Keratinocyte (primary cell): ENCODE measurements around the gene RHOB. TPM values are rescaled to one million over a fixed set of nuclear protein-coding genes. Genes with fewer than 3 reads are reported as not detected.

Experiments used
- DNase-seq: peaks from one replicate; pipeline ENCODE4 v3.0.0-alpha.2; 2011; ENCODE audit warnings: low read depth, missing footprints, low spot score
- FAIRE-seq: peaks from 2 replicates; lab custom pipeline; 2011; peaks lifted over from hg19 to GRCh38; lab: Jason Lieb, UNC
- H2AFZ ChIP-seq: 2 replicates; pipeline ENCODE4 v1.6.0; 2012; ENCODE audit warnings: low read length, control low read depth, inconsistent platforms; ENCODE audit not compliant: control insufficient read depth
- H3K27ac ChIP-seq: 2 replicates; pipeline ENCODE4 v1.5.1; 2011; ENCODE audit warnings: low read length; ENCODE audit not compliant: control insufficient read depth, insufficient read depth
- H3K27me3 ChIP-seq: 3 replicates; pipeline ENCODE4 v1.6.0; 2011; ENCODE audit warnings: low read length; ENCODE audit not compliant: control insufficient read depth, insufficient read depth; ENCODE audit errors: extremely low read depth
- H3K36me3 ChIP-seq, 2 experiments: 2 replicates in 1 of 2; 3 replicates in 1 of 2; pipeline ENCODE4 v1.5.1; 2011; ENCODE audit warnings: low read length in 2 of 2, mild to moderate bottlenecking in 1 of 2; ENCODE audit not compliant: control insufficient read depth in 2 of 2, insufficient read depth in 2 of 2; ENCODE audit errors: extremely low read depth in 1 of 2
- H3K4me1 ChIP-seq: 3 replicates; pipeline ENCODE4 v1.5.1; 2011; ENCODE audit warnings: low read length; ENCODE audit not compliant: control insufficient read depth, insufficient read depth; ENCODE audit errors: extremely low read depth
- H3K4me2 ChIP-seq: 3 replicates; pipeline ENCODE4 v1.6.0; 2011; ENCODE audit warnings: low read depth, low read length; ENCODE audit not compliant: control insufficient read depth, insufficient read depth; ENCODE audit errors: extremely low read depth
- H3K4me3 ChIP-seq, 3 experiments: fragments of 200-600 bp in 1 of 3; sonication (generic) in 1 of 3; 2 replicates in 2 of 3; 3 replicates in 1 of 3; pipeline ENCODE4 v1.5.1; 2011 to 2016; ENCODE audit warnings: low read length in 3 of 3, mild to moderate bottlenecking in 3 of 3, control low read depth in 2 of 3, inconsistent platforms in 1 of 3, low read depth in 1 of 3, mixed read lengths in 1 of 3, mixed run types in 1 of 3, moderate library complexity in 1 of 3; ENCODE audit not compliant: control insufficient read depth in 2 of 3, insufficient read depth in 2 of 3; ENCODE audit errors: extremely low read depth in 1 of 3
- H3K79me2 ChIP-seq: 2 replicates; pipeline ENCODE4 v1.6.0; 2012; ENCODE audit warnings: low read length; ENCODE audit not compliant: control insufficient read depth, insufficient read depth
- H3K9ac ChIP-seq: 3 replicates; pipeline ENCODE4 v1.6.0; 2011; ENCODE audit warnings: low read length; ENCODE audit not compliant: control insufficient read depth, insufficient read depth; ENCODE audit errors: extremely low read depth
- H3K9me1 ChIP-seq: 3 replicates; pipeline ENCODE4 v1.6.0; 2011; ENCODE audit warnings: low read length; ENCODE audit not compliant: control insufficient read depth, insufficient read depth; ENCODE audit errors: extremely low read depth
- H3K9me3 ChIP-seq: 2 replicates; pipeline ENCODE4 v1.5.1; 2012; ENCODE audit warnings: low read depth, low read length; ENCODE audit not compliant: control insufficient read depth
- H4K20me1 ChIP-seq: 3 replicates; pipeline ENCODE4 v1.6.0; 2011; ENCODE audit warnings: low read length; ENCODE audit not compliant: control insufficient read depth, insufficient read depth; ENCODE audit errors: extremely low read depth
- EZH2 ChIP-seq: IDR thresholded peaks from one replicate; pipeline ENCODE4 v1.6.1; 2012; ENCODE audit warnings: inconsistent platforms, mild to moderate bottlenecking, low read length, moderate library complexity
- dilution Hi-C: fragments of 300-500 bp; cut with MboI; formaldehyde crosslinking; loops from one replicate; pipeline ENCODE4 v1.7.0; 2020; ENCODE audit warnings: low sequenced_read_pairs; ENCODE audit not compliant: extremely low pct_ligation_motif_present
- polyA plus RNA-seq, 5 experiments: library from polyadenylated mRNA; depleted of rRNA in 3 of 5; stranded (reverse) in 3 of 5; stranded (forward) in 1 of 5; unstranded in 1 of 5; fragments of >200 nt; gene quantifications; 1 replicate in 1 of 5; 2 replicates in 3 of 5; 3 replicates in 1 of 5; pipeline versions ENCODE4 v1.2.1 to v1.2.3, GENCODE V29; 2011 to 2012; ENCODE audit warnings: missing spikeins in 2 of 5, low read depth in 1 of 5, low replicate concordance in 1 of 5
- TF ChIP-seq, protein P1 (sequence below), 3 experiments: IDR thresholded peaks in 1 of 3; conservative IDR thresholded peaks in 1 of 3; optimal IDR thresholded peaks in 1 of 3; 2 replicates in 2 of 3; 3 replicates in 1 of 3; pipeline versions ENCODE3 to v1.5.1; 2011; ENCODE audit warnings: low read length in 3 of 3, mild to moderate bottlenecking in 3 of 3, moderate library complexity in 2 of 3, control low read depth in 1 of 3, inconsistent platforms in 1 of 3; ENCODE audit not compliant: insufficient read depth in 2 of 3; ENCODE audit errors: extremely low read depth in 1 of 3

Gene RHOB
- polyA plus RNA-seq, 1 donor (not counting 4 experiments of a cell fraction or from before 2014, with no cell fraction given) = 23.6 TPM

DNA sequence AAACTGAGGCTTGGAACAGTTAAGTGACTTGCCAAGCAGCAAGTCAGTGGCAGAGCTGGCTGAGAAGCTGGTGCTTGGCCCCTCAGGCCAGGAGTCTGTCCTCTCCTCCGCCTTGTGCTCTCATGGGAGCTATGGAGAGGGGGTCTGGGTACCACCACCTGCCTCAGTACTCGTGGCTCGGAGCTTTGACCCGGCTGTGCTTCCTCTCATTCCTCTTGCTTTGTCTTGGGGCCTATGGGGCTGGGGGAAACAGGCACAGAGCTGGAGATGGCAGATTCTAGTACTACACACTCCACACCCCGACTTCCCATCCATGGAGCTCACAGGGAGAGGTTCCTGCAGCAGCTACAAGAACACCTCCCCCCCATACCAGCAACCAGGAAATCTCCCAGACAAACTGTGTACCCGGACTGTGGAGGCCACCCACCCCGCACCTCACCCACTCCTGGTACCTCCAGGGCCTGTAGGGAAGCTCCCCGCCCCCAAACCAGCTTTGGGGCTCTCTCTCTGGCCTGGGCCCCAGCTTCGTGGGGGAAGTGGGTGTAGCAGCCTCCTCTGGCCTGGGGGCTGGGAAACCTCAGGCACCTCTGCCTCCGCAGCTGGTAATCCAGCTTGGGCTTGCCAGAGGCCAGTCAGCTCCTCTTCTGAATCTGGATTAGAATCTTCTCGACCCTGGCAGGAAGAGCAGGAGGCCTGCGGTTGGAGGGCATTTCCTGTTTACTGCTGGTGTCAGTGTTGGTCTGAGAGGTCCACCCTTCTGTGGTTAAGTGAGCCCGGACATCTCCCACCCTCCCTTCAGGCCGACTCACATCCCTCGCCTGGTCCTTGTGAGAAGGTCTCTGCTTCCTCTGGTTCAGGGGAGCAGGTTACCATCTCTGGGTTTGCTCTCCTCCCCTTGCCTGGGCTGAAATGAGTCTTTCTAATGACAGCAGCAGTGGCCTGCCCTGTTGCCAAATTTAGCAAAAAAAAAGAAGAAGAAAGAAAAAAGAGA, 22.3 kb upstream of the RHOB start:
- Histone ChIP-seq H3K27me3 (no peaks in the 10 kb centered on the region), H3K36me3 (no peaks in the 10 kb centered on the region), H4K20me1 (no peaks in the 10 kb centered on the region), H3K4me3 (no peak overlapping the region), H3K9ac (no peak overlapping the region), H3K9me1 (no peaks in the 10 kb centered on the region), H3K9me3 (no peaks in the 10 kb centered on the region), H2AFZ (no peak overlapping the region), H3K79me2 (no peaks in the 10 kb centered on the region), H3K27ac (no peak overlapping the region), H3K4me2 (peak overlapping the region; percentile 8), H3K4me1 (peaks cover 32% of the 10 kb centered on the region)
- DNase-seq (no peak), FAIRE-seq (no peak)
- dilution Hi-C loops = no loop called here
- TF ChIP-seq EZH2 = no peak
- TF ChIP-seq, protein P1, sequence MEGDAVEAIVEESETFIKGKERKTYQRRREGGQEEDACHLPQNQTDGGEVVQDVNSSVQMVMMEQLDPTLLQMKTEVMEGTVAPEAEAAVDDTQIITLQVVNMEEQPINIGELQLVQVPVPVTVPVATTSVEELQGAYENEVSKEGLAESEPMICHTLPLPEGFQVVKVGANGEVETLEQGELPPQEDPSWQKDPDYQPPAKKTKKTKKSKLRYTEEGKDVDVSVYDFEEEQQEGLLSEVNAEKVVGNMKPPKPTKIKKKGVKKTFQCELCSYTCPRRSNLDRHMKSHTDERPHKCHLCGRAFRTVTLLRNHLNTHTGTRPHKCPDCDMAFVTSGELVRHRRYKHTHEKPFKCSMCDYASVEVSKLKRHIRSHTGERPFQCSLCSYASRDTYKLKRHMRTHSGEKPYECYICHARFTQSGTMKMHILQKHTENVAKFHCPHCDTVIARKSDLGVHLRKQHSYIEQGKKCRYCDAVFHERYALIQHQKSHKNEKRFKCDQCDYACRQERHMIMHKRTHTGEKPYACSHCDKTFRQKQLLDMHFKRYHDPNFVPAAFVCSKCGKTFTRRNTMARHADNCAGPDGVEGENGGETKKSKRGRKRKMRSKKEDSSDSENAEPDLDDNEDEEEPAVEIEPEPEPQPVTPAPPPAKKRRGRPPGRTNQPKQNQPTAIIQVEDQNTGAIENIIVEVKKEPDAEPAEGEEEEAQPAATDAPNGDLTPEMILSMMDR (optimal IDR thresholded peaks at IDR 0.05 in 1 of 3, IDR thresholded peaks at IDR 0.05 in 1 of 3, conservative IDR thresholded peaks at IDR 0.05 in 1 of 3; ENCODE audit: extremely low read depth in 1 of 3, insufficient read depth in 2 of 3, low read length in 3 of 3) = no peak

GRCh38 chr2:20425371-20425881, 21.4 kb upstream of the RHOB start:
- no peak for DNase-seq

More at GRCh38 chr2:20425371-20425881, 21.4 kb upstream of the RHOB start:
- Histone ChIP-seq H3K27ac (no peak overlapping the region), H3K9me1 (no peaks in the 10 kb centered on the region), H3K4me2 (no peak overlapping the region), H3K4me3 (no peak overlapping the region), H3K79me2 (no peaks in the 10 kb centered on the region), H3K9me3 (no peaks in the 10 kb centered on the region), H3K27me3 (no peaks in the 10 kb centered on the region), H3K9ac (no peak overlapping the region), H3K4me1 (peaks cover 38% of the 10 kb centered on the region), H4K20me1 (no peaks in the 10 kb centered on the region), H3K36me3 (no peaks in the 10 kb centered on the region), H2AFZ (no peak overlapping the region)
- TF ChIP-seq, protein P1 (optimal IDR thresholded peaks at IDR 0.05 in 1 of 3, IDR thresholded peaks at IDR 0.05 in 1 of 3, conservative IDR thresholded peaks at IDR 0.05 in 1 of 3; ENCODE audit: extremely low read depth in 1 of 3, insufficient read depth in 2 of 3, low read length in 3 of 3) = no peak
- no peak for TF ChIP-seq EZH2
- no peak for FAIRE-seq
- dilution Hi-C loops = no loop called here
